Suprapubic skin (tissue), 4 donors: ENCODE data around the gene ADAMTS17.

ENCODE experiments used
- EP300 ChIP-seq: sonication (generic); formaldehyde crosslinking; IDR thresholded peaks from one replicate; pipeline ENCODE4 v1.6.1; 2017; ENCODE audit warnings: antibody characterized with exemption
- POLR2A ChIP-seq, 2 donors: fragments of 450-650 bp; IDR thresholded peaks; one replicate each; pipeline ENCODE4 v1.6.1; 2017; ENCODE audit warnings: antibody characterized with exemption in 2 of 2, mild to moderate bottlenecking in 2 of 2, moderate library complexity in 2 of 2
- POLR2AphosphoS5 ChIP-seq, 3 donors: sonication (generic); formaldehyde crosslinking; IDR thresholded peaks; one replicate each; pipeline ENCODE4 v1.6.1; 2017; ENCODE audit warnings: antibody characterized with exemption in 3 of 3
- TF ChIP-seq, protein P1 (sequence below), 2 donors: fragments of 200-600 bp in 1 of 2; fragments of 450-650 bp in 1 of 2; sonication (generic) in 1 of 2; IDR thresholded peaks; one replicate each; pipeline ENCODE4 v1.5.1; 2016 to 2019; ENCODE audit warnings: antibody characterized with exemption in 2 of 2, mild to moderate bottlenecking in 1 of 2, moderate library complexity in 1 of 2

DNA sequence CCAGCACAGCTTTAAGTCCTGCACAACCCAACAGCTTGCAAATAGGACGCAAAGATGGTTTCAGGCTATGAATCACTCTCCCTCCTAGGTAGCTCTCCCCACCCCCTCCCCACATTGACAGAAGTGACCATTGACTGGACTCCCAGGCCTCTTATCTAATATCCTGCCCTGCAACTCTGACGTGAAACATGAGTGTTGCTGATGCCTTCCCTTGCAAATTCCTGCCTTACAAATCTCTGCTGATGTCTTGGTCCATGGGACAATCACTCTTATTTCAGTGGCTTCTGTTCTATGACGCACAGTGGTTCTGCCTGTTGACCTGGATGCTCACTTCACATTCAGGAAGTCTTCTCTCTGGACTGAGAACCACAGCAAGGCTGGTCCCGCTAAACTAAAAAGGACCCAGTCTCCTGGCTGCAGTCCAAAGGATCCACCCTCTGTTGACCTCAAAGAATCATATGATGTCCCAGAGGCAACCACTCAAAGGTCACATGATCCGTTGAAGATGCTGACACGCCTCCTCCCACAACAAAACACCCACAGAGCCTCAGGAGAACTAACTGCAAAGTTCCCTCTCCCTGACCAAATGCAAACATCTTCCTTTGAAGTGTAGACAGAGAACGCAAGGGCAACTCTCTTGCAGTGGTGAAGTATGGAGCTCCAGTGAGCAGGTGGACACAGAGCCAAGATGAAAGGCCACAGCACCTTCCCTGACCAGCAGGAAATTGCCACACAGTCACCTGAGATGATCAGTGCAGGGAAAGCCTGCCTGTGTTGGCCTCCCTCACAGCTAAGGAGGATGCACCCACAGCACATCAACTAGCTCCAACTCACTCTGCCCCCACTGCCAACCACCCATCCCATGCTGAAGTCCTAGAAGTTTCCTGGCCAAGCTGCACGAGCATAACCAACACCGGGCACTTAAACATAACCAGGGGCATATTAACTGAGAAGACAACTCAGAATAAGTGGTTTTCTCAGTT lies 112.3 kb downstream of the ADAMTS17 start:
- TF ChIP-seq, protein P1, sequence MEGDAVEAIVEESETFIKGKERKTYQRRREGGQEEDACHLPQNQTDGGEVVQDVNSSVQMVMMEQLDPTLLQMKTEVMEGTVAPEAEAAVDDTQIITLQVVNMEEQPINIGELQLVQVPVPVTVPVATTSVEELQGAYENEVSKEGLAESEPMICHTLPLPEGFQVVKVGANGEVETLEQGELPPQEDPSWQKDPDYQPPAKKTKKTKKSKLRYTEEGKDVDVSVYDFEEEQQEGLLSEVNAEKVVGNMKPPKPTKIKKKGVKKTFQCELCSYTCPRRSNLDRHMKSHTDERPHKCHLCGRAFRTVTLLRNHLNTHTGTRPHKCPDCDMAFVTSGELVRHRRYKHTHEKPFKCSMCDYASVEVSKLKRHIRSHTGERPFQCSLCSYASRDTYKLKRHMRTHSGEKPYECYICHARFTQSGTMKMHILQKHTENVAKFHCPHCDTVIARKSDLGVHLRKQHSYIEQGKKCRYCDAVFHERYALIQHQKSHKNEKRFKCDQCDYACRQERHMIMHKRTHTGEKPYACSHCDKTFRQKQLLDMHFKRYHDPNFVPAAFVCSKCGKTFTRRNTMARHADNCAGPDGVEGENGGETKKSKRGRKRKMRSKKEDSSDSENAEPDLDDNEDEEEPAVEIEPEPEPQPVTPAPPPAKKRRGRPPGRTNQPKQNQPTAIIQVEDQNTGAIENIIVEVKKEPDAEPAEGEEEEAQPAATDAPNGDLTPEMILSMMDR (IDR thresholded peaks at IDR 0.05) = no peak
- no peak for TF ChIP-seq POLR2AphosphoS5 (IDR thresholded peaks at IDR 0.05)
- no peak for TF ChIP-seq EP300
- TF ChIP-seq POLR2A (IDR thresholded peaks at IDR 0.05) = no peak
